Astrocyte of the cerebellum (primary cell): Measurements from ENCODE around the gene TMEM175.

Source experiments
- DNase-seq: peaks from one replicate; pipeline ENCODE4 v3.0.0-alpha.2; 2011; ENCODE audit warnings: low read depth
- H3K4me3 ChIP-seq: 2 replicates; pipeline ENCODE4 v1.5.1; 2011; ENCODE audit warnings: mild to moderate bottlenecking, low read depth, low read length, moderate library complexity
- in situ Hi-C: cut with HindIII; loops from 2 replicates; pipeline ENCODE4 v1.10.0; 2017; ENCODE audit warnings: low sequenced_read_pairs
- TF ChIP-seq, protein P1 (sequence below): IDR thresholded peaks from 2 replicates; pipeline ENCODE4 v1.5.1; 2012; ENCODE audit warnings: low read length, low read depth, moderate library complexity, mild to moderate bottlenecking; ENCODE audit errors: missing control alignments

The TMEM175 gene

GRCh38 chr4:991451-992296, 59.4 kb downstream of the TMEM175 start:
- in situ Hi-C loops, result no loop called here
- no peak overlapping the region for H3K4me3 ChIP-seq
- no peak for DNase-seq
- TF ChIP-seq, protein P1, sequence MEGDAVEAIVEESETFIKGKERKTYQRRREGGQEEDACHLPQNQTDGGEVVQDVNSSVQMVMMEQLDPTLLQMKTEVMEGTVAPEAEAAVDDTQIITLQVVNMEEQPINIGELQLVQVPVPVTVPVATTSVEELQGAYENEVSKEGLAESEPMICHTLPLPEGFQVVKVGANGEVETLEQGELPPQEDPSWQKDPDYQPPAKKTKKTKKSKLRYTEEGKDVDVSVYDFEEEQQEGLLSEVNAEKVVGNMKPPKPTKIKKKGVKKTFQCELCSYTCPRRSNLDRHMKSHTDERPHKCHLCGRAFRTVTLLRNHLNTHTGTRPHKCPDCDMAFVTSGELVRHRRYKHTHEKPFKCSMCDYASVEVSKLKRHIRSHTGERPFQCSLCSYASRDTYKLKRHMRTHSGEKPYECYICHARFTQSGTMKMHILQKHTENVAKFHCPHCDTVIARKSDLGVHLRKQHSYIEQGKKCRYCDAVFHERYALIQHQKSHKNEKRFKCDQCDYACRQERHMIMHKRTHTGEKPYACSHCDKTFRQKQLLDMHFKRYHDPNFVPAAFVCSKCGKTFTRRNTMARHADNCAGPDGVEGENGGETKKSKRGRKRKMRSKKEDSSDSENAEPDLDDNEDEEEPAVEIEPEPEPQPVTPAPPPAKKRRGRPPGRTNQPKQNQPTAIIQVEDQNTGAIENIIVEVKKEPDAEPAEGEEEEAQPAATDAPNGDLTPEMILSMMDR, result no peak

GRCh38 chr4:992297-993110, 60.2 kb downstream of the TMEM175 start:
- H3K4me3 ChIP-seq, result no peak overlapping the region
- in situ Hi-C loops, result no loop called here
- TF ChIP-seq, protein P1, result no peak

GRCh38 chr4:993111-994029, 61.1 kb downstream of the TMEM175 start, which contains the start of gene SLC26A1:
Gene SLC26A1, minus strand, starts transcription at chr4:993404. Its CDS starts 1,701 bp downstream, at chr4:991703.
- no peak within 1 kb of the TSS for H3K4me3 ChIP-seq
- DNase-seq, result no peak
- TF ChIP-seq, protein P1, result no peak
- in situ Hi-C loops, result no loop called here

More at GRCh38 chr4:992297-993110, 60.2 kb downstream of the TMEM175 start:
- no peak for DNase-seq

- TF ChIP-seq, protein P1, result no peak
- DNase-seq, result no peak
- H3K4me3 ChIP-seq, result no peak overlapping the region
- in situ Hi-C loops, result no loop called here
Observed at GRCh38 chr4:995311-996026, 63.2 kb downstream of the TMEM175 start.

- no peak for DNase-seq
- in situ Hi-C loops, result no loop called here
- no peak overlapping the region for H3K4me3 ChIP-seq
Observed at GRCh38 chr4:996030-996996, 64.1 kb downstream of the TMEM175 start.

More at GRCh38 chr4:996030-996996, 64.1 kb downstream of the TMEM175 start:
- TF ChIP-seq, protein P1, result no peak
